Islet of Langerhans (tissue), 1 donor: ENCODE measurements around the gene IFITM2.
"Not testable (repeated sequence)": the region's sequence is repeated elsewhere in the genome, so short reads cannot be mapped to it uniquely, and the experiment has no call there.

ENCODE experiments used
- FAIRE-seq: peaks from one replicate; lab custom pipeline; 2011; peaks lifted over from hg19 to GRCh38; lab: Jason Lieb, UNC

Gene IFITM2

GRCh38 chr11:309979-310572 is 2.5 kb downstream of the IFITM2 start:
- FAIRE-seq, result not testable (repeated sequence)

- FAIRE-seq, result not testable (repeated sequence)
Observed at GRCh38 chr11:311013-311748, 3.6 kb downstream of the IFITM2 start.

GRCh38 chr11:312092-312816 is 4.6 kb downstream of the IFITM2 start:
- FAIRE-seq, result no peak

- FAIRE-seq, result no peak
Observed at GRCh38 chr11:313304-313786, 5.7 kb downstream of the IFITM2 start.

- no peak for FAIRE-seq
Observed at GRCh38 chr11:313787-314553, 6.4 kb downstream of the IFITM2 start, which contains the start of gene IFITM1. IFITM1 (plus strand) TSS chr11:314040; CDS start chr11:314171, 131 bp downstream.

GRCh38 chr11:314554-314875 is 6.9 kb downstream of the IFITM2 start:
- not testable (repeated sequence) for FAIRE-seq

- no peak for FAIRE-seq
Observed at GRCh38 chr11:315051-315481, 7.5 kb downstream of the IFITM2 start.

GRCh38 chr11:315516-315994 is 7.9 kb downstream of the IFITM2 start:
- no peak for FAIRE-seq

GRCh38 chr11:316031-316701 is 8.6 kb downstream of the IFITM2 start:
- FAIRE-seq, result no peak

GRCh38 chr11:316891-317301 is 9.3 kb downstream of the IFITM2 start:
- FAIRE-seq, result no peak

GRCh38 chr11:317668-318404 is 10.2 kb downstream of the IFITM2 start:
- FAIRE-seq, result not testable (repeated sequence)

- not testable (repeated sequence) for FAIRE-seq
Observed at GRCh38 chr11:318405-319120, 10.9 kb downstream of the IFITM2 start.

- not testable (repeated sequence) for FAIRE-seq
Observed at GRCh38 chr11:319121-319887, 11.7 kb downstream of the IFITM2 start.

- FAIRE-seq, result not testable (repeated sequence)
Observed at GRCh38 chr11:319888-320273, 12.3 kb downstream of the IFITM2 start.

GRCh38 chr11:324156-324555 is 16.5 kb downstream of the IFITM2 start:
- FAIRE-seq, result no peak

- not testable (repeated sequence) for FAIRE-seq
Observed at GRCh38 chr11:324593-325517, 17.2 kb downstream of the IFITM2 start.

- FAIRE-seq, result no peak
Observed at GRCh38 chr11:325796-326591, 18.4 kb downstream of the IFITM2 start.

GRCh38 chr11:326592-326841 is 18.9 kb downstream of the IFITM2 start:
- no peak for FAIRE-seq
